Activated T-cell treated with anti-CD3 and anti-CD28 coated beads, Interleukin-2, amount 50 U/mL, for 72 hours (primary cell): ENCODE measurements around the gene SKIC2. TPM values are rescaled to one million over a fixed set of nuclear protein-coding genes. Genes with fewer than 3 reads are reported as not detected.
"Not testable (repeated sequence)": the region's sequence is repeated elsewhere in the genome, so short reads cannot be mapped to it uniquely, and the experiment has no call there.

Experiments
- ATAC-seq, 2 donors: fragments of 150-1000 bp; cut with Tn5 transposase; replicated peaks in 1 of 2; 2 replicates each; pipeline ENCODE4 v1.10.0; 2021; ENCODE audit warnings: moderate library complexity in 2 of 2, mild to moderate bottlenecking in 1 of 2
- DNase-seq, 2 donors: peaks; one replicate each; pipeline ENCODE4 v3.0.0; 2021 to 2022; ENCODE audit warnings: mixed read lengths in 1 of 2
- H3K27ac Mint-ChIP-seq: one replicate; pipeline ENCODE4 v1.8.0; 2022; ENCODE audit warnings: mild to moderate bottlenecking, moderate library complexity, mixed read lengths
- H3K27me3 Mint-ChIP-seq: one replicate; pipeline ENCODE4 v1.8.0; 2022; ENCODE audit warnings: low read depth, mixed read lengths
- H3K36me3 Mint-ChIP-seq, 2 donors: one replicate each; pipeline ENCODE4 v1.8.0; 2022; ENCODE audit warnings: mixed read lengths in 2 of 2, mild to moderate bottlenecking in 1 of 2; ENCODE audit not compliant: insufficient read depth in 2 of 2
- H3K4me1 Mint-ChIP-seq: one replicate; pipeline ENCODE4 v1.8.0; 2022; ENCODE audit warnings: low read depth, mixed read lengths
- H3K4me3 Mint-ChIP-seq, 2 donors: one replicate each; pipeline ENCODE4 v1.8.0; 2022; ENCODE audit warnings: mild to moderate bottlenecking in 2 of 2, mixed read lengths in 2 of 2, moderate library complexity in 2 of 2
- H3K9me3 Mint-ChIP-seq, 2 donors: one replicate each; pipeline ENCODE4 v1.8.0; 2022; ENCODE audit warnings: mixed read lengths in 2 of 2
- total RNA-seq, 2 donors: library from RNA; stranded (reverse); gene quantifications; one replicate each; pipeline ENCODE4 v1.2.3, GENCODE V29; 2022

Gene SKIC2
- total RNA-seq, result 10 to 100 TPM; 75.7 to 79.7 TPM

DNA sequence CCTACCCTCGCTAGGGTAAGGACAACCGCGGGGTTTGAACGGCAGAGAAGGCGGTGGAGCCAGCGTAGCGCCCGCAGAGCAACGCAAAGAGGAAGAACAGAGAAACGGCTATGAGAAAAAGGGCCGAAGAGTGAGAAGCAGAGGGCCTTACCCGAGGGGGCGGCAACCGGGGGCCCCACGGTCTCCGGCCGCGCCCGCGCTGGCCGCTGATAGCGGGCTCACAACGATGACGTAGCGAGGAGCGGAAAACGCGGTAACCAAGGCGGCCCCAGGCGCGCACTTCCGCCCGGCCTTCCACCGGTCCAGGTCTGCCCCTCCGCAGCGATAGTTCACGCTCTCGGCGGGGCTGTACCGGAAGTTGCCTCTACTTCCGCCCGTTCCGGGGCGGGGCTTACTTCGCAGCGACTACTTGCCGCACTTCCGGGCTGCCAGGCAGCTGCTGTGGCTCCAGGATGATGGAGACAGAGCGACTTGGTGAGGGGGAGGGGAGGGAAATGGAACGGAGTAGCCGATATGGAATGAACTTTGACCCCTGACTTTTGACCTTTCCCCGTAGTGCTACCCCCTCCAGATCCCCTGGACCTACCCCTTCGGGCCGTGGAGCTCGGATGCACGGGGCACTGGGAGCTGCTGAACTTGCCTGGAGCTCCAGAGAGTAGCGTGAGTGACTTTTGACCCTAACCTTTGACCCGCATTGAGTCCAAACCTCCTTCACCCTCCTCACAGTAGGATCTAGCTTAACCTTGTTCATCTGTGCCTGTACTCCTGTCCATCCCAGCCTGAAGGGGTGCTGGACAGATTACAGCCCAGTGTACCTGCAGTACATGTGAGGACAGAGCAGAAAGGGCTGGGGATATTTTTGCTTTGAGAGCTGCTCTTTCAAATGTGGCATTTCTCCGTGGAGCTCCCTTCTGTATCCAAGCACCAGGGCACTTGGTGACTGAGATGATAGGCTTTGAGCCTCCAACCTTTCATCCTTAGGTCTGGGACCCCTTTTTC is at the start of gene SKIC2, which contains the start of gene NELFE:
TSS of gene SKIC2 (plus strand) at position 435 of the 999 bp plus-strand sequence. CDS start at position 453, 18 bp downstream.
TSS of gene NELFE (minus strand) at position 231 of the 999 bp plus-strand sequence. CDS start 525 bp downstream, outside the sequence.
- peaks cover 52% of the 10 kb centered on the region for H3K4me1 Mint-ChIP-seq
- H3K27me3 Mint-ChIP-seq, result no peaks in the 10 kb centered on the region
- no peaks in the 10 kb centered on the region for H3K9me3 Mint-ChIP-seq
- H3K4me3 Mint-ChIP-seq, result peak within 1 kb of the TSS; percentile 89 to 94
- peak within 1 kb of the TSS; percentile 91 for H3K27ac Mint-ChIP-seq
- peaks cover 3 to 17% of the 10 kb centered on the region in 2 donors for H3K36me3 Mint-ChIP-seq
- DNase-seq (peak; percentile 98 to 99), ATAC-seq (peak; percentile 99 to 100)

DNA sequence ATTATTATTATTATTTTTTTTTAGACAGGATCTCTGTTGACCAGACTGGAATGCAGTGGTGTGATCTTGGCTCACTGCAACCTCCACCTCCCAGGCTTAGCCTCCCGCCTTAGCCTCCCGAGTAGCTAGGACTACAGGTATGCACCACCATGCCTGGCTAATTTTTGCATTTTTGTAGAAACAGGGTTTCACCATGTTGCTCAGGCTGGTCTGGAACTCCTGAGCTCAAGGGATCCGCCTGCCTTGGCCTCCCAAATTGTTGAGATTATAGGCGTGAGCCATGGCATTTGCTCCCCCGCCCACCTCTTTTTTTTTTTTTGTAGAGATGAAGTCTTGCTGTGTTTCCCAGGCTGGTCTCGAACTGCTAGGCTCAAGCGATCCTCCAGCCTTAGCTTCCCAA is 49.7 kb upstream of the SKIC2 start:
- not testable (repeated sequence) for H3K4me3 Mint-ChIP-seq, H3K9me3 Mint-ChIP-seq, H3K27ac Mint-ChIP-seq, H3K27me3 Mint-ChIP-seq, H3K36me3 Mint-ChIP-seq, DNase-seq, ATAC-seq
- H3K4me1 Mint-ChIP-seq, result peaks cover 31% of the 10 kb centered on the region

DNA sequence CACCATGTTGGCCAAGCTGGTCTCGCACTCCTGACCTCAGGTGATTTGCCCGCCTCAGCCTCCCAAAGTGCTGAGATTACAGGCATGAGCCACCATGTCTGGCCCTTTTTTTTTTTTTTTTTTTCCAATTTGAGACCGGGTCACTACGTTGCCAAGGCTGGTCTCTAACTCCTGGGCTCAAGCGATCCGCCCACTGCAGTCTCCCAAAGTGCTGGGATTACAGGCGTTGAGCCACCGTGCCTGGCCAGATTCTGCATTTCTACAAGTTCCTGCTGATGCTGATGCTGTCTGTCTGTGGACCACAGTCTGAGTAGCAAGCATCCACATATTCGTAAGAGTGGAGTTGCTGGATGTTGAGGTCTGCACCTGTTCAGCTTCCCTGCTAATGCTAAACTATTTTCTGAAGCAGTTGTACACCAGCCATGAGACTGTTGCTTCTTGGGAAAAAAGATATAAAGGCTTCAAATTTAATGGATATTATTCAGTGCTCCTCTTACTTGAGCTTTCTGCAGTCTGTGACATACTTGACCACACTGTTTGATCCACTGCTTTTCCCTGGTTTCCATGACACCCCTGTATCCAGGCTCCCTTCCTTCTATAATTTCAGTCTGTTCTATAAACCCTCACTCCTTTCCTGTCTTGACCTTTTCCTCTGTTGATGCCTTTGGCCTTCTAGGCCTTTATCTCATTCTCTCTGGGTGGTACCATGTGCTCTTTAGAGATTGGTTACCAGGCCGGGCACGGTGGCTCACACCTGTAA is 47.0 kb upstream of the SKIC2 start:
- Mint-ChIP-seq H3K27me3 (peaks cover 9% of the 10 kb centered on the region), H3K36me3 (no peaks in the 10 kb centered on the region), H3K4me1 (peaks cover 31% of the 10 kb centered on the region), H3K27ac (no peak overlapping the region), H3K9me3 (no peaks in the 10 kb centered on the region), H3K4me3 (peak overlapping the region in 1 of 2 donors; percentile 22)
- no peak for ATAC-seq
- no peak for DNase-seq

DNA sequence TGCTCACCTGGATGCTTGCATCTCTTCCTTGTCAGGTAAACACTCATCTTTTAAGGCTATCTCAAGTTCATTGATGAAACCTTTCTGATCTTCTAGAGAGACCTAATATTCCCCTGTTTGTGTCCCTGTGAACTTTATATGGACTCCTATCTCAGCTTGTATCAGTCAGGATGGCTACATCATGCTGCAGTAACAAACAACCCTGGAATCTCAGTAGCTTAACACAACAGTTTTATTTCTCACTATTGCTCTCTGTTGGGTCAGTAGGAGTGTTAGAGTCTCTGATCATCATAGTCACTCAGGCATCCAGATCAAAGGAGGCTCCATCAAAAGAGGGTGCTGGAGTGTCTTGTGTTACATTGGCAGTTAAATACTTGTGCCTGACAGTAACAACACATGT is 43.6 kb upstream of the SKIC2 start:
- Mint-ChIP-seq H3K27ac (no peak overlapping the region), H3K36me3 (no peaks in the 10 kb centered on the region), H3K9me3 (no peaks in the 10 kb centered on the region), H3K4me1 (peaks cover 19% of the 10 kb centered on the region), H3K4me3 (no peak overlapping the region), H3K27me3 (peaks cover 9% of the 10 kb centered on the region)
- DNase-seq (no peak), ATAC-seq (no peak)

DNA sequence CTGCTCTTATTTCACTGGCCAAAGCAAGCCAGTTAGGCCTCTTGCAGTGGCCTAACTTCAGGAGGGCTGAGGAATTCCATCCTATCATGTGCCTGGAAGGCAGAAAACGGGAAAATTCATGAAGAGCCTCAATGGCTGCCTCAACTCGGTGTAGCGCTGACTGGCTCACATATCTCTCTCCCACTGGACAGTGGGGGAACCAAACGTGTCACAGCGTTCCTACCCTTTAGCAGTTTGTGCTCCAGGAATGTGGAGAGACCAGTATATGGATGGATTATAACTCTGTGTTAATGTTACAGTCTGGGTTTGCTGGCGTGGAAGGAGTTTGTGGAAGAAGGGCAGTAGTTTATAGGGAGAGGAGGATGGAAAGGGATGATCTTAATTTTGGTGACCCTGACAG is 43.2 kb upstream of the SKIC2 start:
- Mint-ChIP-seq H3K4me1 (peaks cover 17% of the 10 kb centered on the region), H3K4me3 (no peak overlapping the region), H3K9me3 (no peaks in the 10 kb centered on the region), H3K36me3 (no peaks in the 10 kb centered on the region), H3K27ac (no peak overlapping the region), H3K27me3 (peaks cover 9% of the 10 kb centered on the region)
- DNase-seq (no peak), ATAC-seq (no peak)

DNA sequence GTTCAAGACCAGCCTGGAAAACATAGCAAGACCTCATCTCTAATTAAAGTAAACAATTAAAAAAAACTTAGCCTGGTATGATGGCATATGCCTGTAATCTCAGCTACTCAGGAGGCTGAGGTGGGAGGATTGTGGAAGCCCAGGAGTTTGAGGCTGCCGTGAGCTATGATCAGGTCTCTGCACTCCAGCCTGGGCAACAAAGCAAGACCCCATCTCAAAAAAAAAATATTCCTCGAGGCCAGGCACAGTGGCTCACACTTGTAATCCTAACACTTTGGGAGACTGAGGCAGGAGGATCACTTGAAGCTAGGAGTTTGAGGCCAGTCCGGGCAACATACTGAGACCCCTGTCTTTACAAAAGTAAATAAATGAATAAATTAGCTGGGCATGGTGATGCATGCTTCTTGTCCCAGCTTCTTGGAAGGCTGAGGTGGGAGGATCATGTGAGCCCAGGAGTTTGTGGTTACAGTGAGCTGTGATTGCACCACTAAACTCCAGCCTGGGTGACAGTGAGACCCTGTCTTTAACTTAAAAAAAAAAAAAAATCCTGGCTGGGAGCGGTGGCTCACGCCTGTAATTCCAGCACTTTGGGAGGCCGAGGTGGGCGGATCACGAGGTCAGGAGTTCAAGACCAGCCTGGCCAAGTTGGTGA is 40.8 kb upstream of the SKIC2 start:
- peaks cover 9% of the 10 kb centered on the region for H3K27me3 Mint-ChIP-seq
- DNase-seq, result no peak
- no peak for ATAC-seq
- H3K9me3 Mint-ChIP-seq, result no peaks in the 10 kb centered on the region
- H3K36me3 Mint-ChIP-seq, result no peaks in the 10 kb centered on the region
- no peak overlapping the region for H3K27ac Mint-ChIP-seq
- H3K4me3 Mint-ChIP-seq, result no peak overlapping the region
- H3K4me1 Mint-ChIP-seq, result no peaks in the 10 kb centered on the region

DNA sequence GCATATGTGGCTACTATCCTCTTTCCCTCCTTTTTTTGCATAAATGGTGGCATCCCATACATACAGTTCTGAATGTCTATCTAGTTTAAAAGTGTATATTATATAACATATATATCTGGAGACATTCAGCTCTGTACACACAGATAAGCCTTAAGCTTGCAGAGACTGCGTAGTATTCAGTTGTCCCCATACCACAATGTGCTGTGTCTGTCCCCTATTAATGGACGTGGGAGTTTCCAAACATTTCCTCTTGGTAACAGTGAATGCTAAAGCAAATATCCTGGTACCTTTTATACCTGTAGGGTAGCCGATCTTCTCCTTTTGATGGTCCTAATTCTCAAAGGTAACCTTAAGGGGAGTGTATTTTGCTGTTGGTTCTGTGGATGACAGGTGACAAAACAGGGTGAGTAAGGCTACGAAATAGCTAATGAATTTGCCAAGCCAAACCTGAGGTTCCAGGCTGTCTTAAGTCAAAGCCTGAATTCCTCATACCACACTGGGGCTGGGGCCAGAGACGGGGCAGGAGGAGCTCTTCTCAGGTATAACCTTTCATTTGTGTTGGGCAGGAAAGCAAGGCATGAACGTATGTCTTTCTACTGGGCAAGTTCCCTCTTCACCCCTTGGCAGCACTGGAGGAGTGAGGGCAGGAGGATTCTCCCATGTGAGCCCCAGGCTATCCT is 39.2 kb upstream of the SKIC2 start:
- no peak overlapping the region for H3K27ac Mint-ChIP-seq
- no peak overlapping the region for H3K4me3 Mint-ChIP-seq
- no peaks in the 10 kb centered on the region for H3K36me3 Mint-ChIP-seq
- no peak for ATAC-seq
- peaks cover 9% of the 10 kb centered on the region for H3K27me3 Mint-ChIP-seq
- H3K9me3 Mint-ChIP-seq, result no peaks in the 10 kb centered on the region
- no peaks in the 10 kb centered on the region for H3K4me1 Mint-ChIP-seq
- DNase-seq, result no peak

DNA sequence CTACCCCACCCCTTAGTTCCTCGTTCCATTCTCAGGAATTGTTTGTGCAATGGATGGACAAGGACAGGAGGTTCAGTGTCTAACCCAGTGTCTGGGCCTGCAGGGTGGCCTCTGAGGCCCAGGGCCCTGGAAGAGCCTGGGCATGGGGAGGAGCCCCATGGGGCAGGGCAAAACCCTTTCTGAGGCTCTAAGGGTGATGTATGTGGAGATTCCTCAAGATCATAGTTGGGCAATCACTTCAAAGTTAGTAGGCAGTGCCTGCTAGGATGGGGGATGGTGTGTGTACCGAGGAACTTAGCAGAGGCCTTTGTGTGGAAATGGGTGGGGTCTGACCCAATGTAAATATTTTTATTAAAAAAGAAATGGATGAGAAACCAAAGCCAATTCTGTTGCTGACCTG is 38.2 kb upstream of the SKIC2 start:
- no peaks in the 10 kb centered on the region for H3K9me3 Mint-ChIP-seq
- H3K27ac Mint-ChIP-seq, result no peak overlapping the region
- H3K4me1 Mint-ChIP-seq, result no peaks in the 10 kb centered on the region
- no peaks in the 10 kb centered on the region for H3K36me3 Mint-ChIP-seq
- ATAC-seq (no peak), DNase-seq (no peak)
- no peak overlapping the region for H3K4me3 Mint-ChIP-seq
- peaks cover 1% of the 10 kb centered on the region for H3K27me3 Mint-ChIP-seq

- no peaks in the 10 kb centered on the region for H3K27me3 Mint-ChIP-seq
Observed at GRCh38 chr6:31922942-31923341, 36.0 kb upstream of the SKIC2 start.

DNA sequence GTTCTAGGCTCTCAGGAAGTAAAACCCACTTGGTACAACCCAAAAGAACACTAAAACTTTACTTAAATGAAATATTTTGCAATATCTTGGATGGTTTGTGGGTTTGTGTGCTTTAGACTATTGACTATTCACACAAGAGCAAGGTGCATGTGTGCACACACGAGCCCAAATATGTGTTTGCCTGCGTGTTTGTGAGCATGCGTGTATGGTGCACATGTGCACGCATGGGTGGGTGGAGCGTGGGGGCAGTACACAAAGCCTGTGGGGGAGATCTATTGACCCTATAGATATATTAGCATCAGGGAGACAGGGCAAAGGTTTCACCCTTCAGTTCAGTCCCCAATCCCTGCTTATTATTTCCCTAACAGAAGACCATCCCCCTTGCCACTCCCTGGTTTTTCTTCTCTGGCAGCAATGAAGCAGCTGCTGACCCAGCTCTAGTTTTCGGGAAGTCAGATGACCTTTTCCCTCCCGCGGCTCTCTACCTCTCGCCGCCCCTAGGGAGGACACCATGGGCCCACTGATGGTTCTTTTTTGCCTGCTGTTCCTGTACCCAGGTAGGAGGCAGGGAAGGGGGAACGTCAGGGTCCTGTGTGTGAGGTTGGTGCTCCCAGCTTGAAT is 31.6 kb upstream of the SKIC2 start, which contains the start of gene C2:
TSS of gene C2 (plus strand) at position 476 of the 621 bp plus-strand sequence. CDS start at position 512, 36 bp downstream.
- no peaks in the 10 kb centered on the region for H3K36me3 Mint-ChIP-seq
- no peaks in the 10 kb centered on the region for H3K27me3 Mint-ChIP-seq
- ATAC-seq (no peak), DNase-seq (no peak)
- no peak within 1 kb of the TSS for H3K27ac Mint-ChIP-seq
- H3K9me3 Mint-ChIP-seq, result no peaks in the 10 kb centered on the region
- no peak within 1 kb of the TSS for H3K4me3 Mint-ChIP-seq
- no peaks in the 10 kb centered on the region for H3K4me1 Mint-ChIP-seq

More at GRCh38 chr6:31922942-31923341, 36.0 kb upstream of the SKIC2 start:
- no peaks in the 10 kb centered on the region for H3K4me1 Mint-ChIP-seq
- ATAC-seq (peak; percentile 43 to 47), DNase-seq (peak; percentile 50 to 52)
- H3K27ac Mint-ChIP-seq, result no peak overlapping the region
- H3K9me3 Mint-ChIP-seq, result no peaks in the 10 kb centered on the region
- no peak overlapping the region for H3K4me3 Mint-ChIP-seq
- no peaks in the 10 kb centered on the region for H3K36me3 Mint-ChIP-seq

- no peaks in the 10 kb centered on the region for H3K9me3 Mint-ChIP-seq
- no peak overlapping the region for H3K27ac Mint-ChIP-seq
Observed at GRCh38 chr6:31927863-31928671, 30.9 kb upstream of the SKIC2 start.

More at GRCh38 chr6:31927863-31928671, 30.9 kb upstream of the SKIC2 start:
- H3K4me1 Mint-ChIP-seq, result no peaks in the 10 kb centered on the region
- H3K27me3 Mint-ChIP-seq, result no peaks in the 10 kb centered on the region
- H3K4me3 Mint-ChIP-seq, result no peak overlapping the region
- no peak for ATAC-seq
- no peaks in the 10 kb centered on the region for H3K36me3 Mint-ChIP-seq
- no peak for DNase-seq
